K562 (cell line): ENCODE measurements around the gene MGAT4C. TPM values are rescaled to one million over a fixed set of nuclear protein-coding genes. Genes with fewer than 3 reads are reported as not detected.

Experiments used
- ATAC-seq: fragments of 200-7000 bp; cut with Tn5 transposase; 3 replicates; pipeline ENCODE4 v1.9.1; 2020; ENCODE audit warnings: moderate library complexity
- BruUV-seq: library from RNA; stranded (reverse); fragments of 400-500 nt; replicated peaks from 2 replicates; lab custom pipeline; 2021; lab: Mats Ljungman, UMichigan
- CTCF ChIA-PET: fragments of 300-600 bp; formaldehyde crosslinking; extraction: SDS; loops from one replicate; lab custom pipeline; 2021; ENCODE audit warnings: low intra/inter-chr PET ratio; lab: Yijun Ruan, JAX
- POLR2A ChIA-PET: fragments of 300-600, 350-650 bp; sonication (Branson Sonifier 250); formaldehyde crosslinking; extraction: SDS; loops from one replicate; lab custom pipeline; 2021; ENCODE audit warnings: antibody characterized with exemption, inconsistent platforms; lab: Yijun Ruan, JAX
- DNase-seq, 4 experiments: peaks; one replicate each; pipeline versions ENCODE4 v3.0.0 to v3.0.0-alpha.2; 2011 to 2018; ENCODE audit warnings: low spot score in 3 of 4, mixed read lengths in 3 of 4; ENCODE audit errors: extremely low read depth in 1 of 4
- FAIRE-seq: peaks from 2 replicates; lab custom pipeline; 2011; peaks lifted over from hg19 to GRCh38; lab: Jason Lieb, UNC
- H2AFZ ChIP-seq: 2 replicates; pipeline ENCODE4 v1.6.0; 2011; ENCODE audit warnings: low read depth, low read length, control low read depth, inconsistent platforms
- H3K27ac ChIP-seq: fragments of 200-600 bp; 3 replicates; pipeline ENCODE4 v1.8.0; 2011; ENCODE audit warnings: low read depth, mild to moderate bottlenecking, control low read depth, inconsistent platforms, low read length, moderate library complexity, mixed read lengths; ENCODE audit errors: extremely low read depth
- H3K27me3 ChIP-seq, 2 experiments: fragments of 300-600 bp in 1 of 2; 2 replicates in 1 of 2; 3 replicates in 1 of 2; pipeline versions ENCODE4 v1.6.0 to v1.8.0; 2011; ENCODE audit warnings: inconsistent platforms in 2 of 2, low read length in 2 of 2, mild to moderate bottlenecking in 1 of 2, mixed read lengths in 1 of 2, moderate library complexity in 1 of 2; ENCODE audit not compliant: control insufficient read depth in 2 of 2, insufficient read depth in 2 of 2
- H3K36me3 ChIP-seq: fragments of 300-600 bp; 3 replicates; pipeline ENCODE4 v1.8.0; 2011; ENCODE audit warnings: mild to moderate bottlenecking, low read length, inconsistent platforms; ENCODE audit not compliant: control insufficient read depth, insufficient read depth
- H3K4me1 ChIP-seq, 2 experiments: fragments of 200-600 bp in 1 of 2; replicated peaks in 1 of 2; 2 replicates in 1 of 2; 3 replicates in 1 of 2; pipeline versions ENCODE4 v1.5.1 to v1.8.0; 2011; ENCODE audit warnings: inconsistent platforms in 2 of 2, low read length in 2 of 2, mild to moderate bottlenecking in 1 of 2, mixed read lengths in 1 of 2, moderate library complexity in 1 of 2; ENCODE audit not compliant: control insufficient read depth in 2 of 2, insufficient read depth in 2 of 2
- H3K4me2 ChIP-seq: 2 replicates; pipeline ENCODE4 v1.6.1; 2011; ENCODE audit warnings: low read length, control low read depth, inconsistent platforms, mixed read lengths; ENCODE audit not compliant: insufficient read depth
- H3K4me3 ChIP-seq: fragments of 200-600 bp; sonication (generic), shearing (Covaris generic); 2 replicates; pipeline ENCODE4 v1.5.1; 2016; ENCODE audit warnings: control low read depth, inconsistent platforms
- H3K79me2 ChIP-seq: fragments of 200-600 bp; 3 replicates; pipeline ENCODE4 v1.8.0; 2011; ENCODE audit warnings: low read length, inconsistent platforms; ENCODE audit not compliant: control insufficient read depth, insufficient read depth
- H3K9ac ChIP-seq, 2 experiments: 2 replicates each; pipeline versions ENCODE4 v1.6.0 to v1.6.1; 2011; ENCODE audit warnings: low read depth in 2 of 2, low read length in 2 of 2, control low read depth in 1 of 2, inconsistent platforms in 1 of 2, mild to moderate bottlenecking in 1 of 2, mixed read lengths in 1 of 2; ENCODE audit not compliant: insufficient read depth in 1 of 2
- H3K9me1 ChIP-seq: one replicate; pipeline ENCODE4 v1.6.0; 2011; ENCODE audit warnings: inconsistent platforms, mild to moderate bottlenecking, low read length, moderate library complexity; ENCODE audit not compliant: control insufficient read depth, insufficient read depth
- H3K9me3 ChIP-seq: replicated peaks from 2 replicates; pipeline ENCODE4 v1.5.1; 2011; ENCODE audit warnings: low read depth, low read length, inconsistent platforms; ENCODE audit not compliant: control insufficient read depth, insufficient read depth
- H4K20me1 ChIP-seq: replicated peaks from 2 replicates; pipeline ENCODE4 v1.6.1; 2011; ENCODE audit warnings: low read length, inconsistent platforms, mixed read lengths; ENCODE audit not compliant: control insufficient read depth, insufficient read depth
- ILF3 ChIP-seq: fragments of 450-650 bp; IDR thresholded peaks from 2 replicates; pipeline ENCODE4 v1.6.1; 2018; ENCODE audit warnings: antibody characterized with exemption, mild to moderate bottlenecking, moderate library complexity, borderline replicate concordance
- MAFF ChIP-seq: IDR thresholded peaks from 2 replicates; pipeline ENCODE4 v1.6.1; 2012; ENCODE audit warnings: low read length, improper control_type of control experiment
- MAFG ChIP-seq: fragments of 450-650 bp; conservative IDR thresholded peaks from 2 replicates; pipeline ENCODE4 v1.6.1; 2016; ENCODE audit warnings: missing genetic modification characterization, missing compliant biosample characterization
- MAFK ChIP-seq: IDR thresholded peaks from 2 replicates; pipeline ENCODE4 v1.6.1; 2011; ENCODE audit warnings: low read length, improper control_type of control experiment
- NUFIP1 ChIP-seq: fragments of 450-650 bp; IDR thresholded peaks from 2 replicates; pipeline ENCODE4 v1.6.1; 2018; ENCODE audit not compliant: partially characterized antibody
- ZBTB49 ChIP-seq: sonication (generic); formaldehyde crosslinking; IDR thresholded peaks from 2 replicates; pipeline ENCODE4 v1.8.0; 2022; ENCODE audit warnings: missing genetic modification reagents, mild to moderate bottlenecking, borderline replicate concordance
- ZNF316 ChIP-seq: fragments of 450-650 bp; IDR thresholded peaks from 2 replicates; pipeline ENCODE4 v1.6.1; 2016
- WGBS: fragments of 100-300 bp; shearing (Covaris generic); methylation state at CpG from one replicate; pipeline ENCODE4 v1.1.6; 2016; ENCODE audit warnings: low coverage, mixed read lengths; ENCODE audit not compliant: insufficient coverage; ENCODE audit errors: missing lambda C conversion rate; 5-methylcytosine and 5-hydroxymethylcytosine counted together
- in situ Hi-C: fragments of 300-500 bp; cut with MboI; formaldehyde crosslinking; loops from 4 replicates; pipeline ENCODE4 v1.15.0; 2018; ENCODE audit warnings: inconsistent platforms, mixed read lengths
- intact Hi-C: fragments of 100-400 bp; cut with micrococcal nuclease; formaldehyde crosslinking; loops from 2 replicates; pipeline ENCODE4 v1.14.2; 2022
- polyA plus RNA-seq, 8 experiments: library from polyadenylated mRNA; depleted of rRNA in 4 of 8; stranded (reverse) in 5 of 8; unstranded in 3 of 8; fragments of >200 nt; fragmentation: Nextera tagmentation in 2 of 8; fragmentation: Illumina TruSeq in 1 of 8; extraction: Ambion mirVana in 2 of 8; extraction: Trizol in 1 of 8; gene quantifications; 2 replicates each; pipeline versions ENCODE4 v1.2.1 to v1.2.3, GENCODE V29; 2011 to 2014; ENCODE audit warnings: inconsistent platforms in 1 of 8, missing spikeins in 1 of 8
- total RNA-seq, 7 experiments: library from RNA; depleted of rRNA in 6 of 7; stranded (reverse); fragments of >200 nt in 6 of 7; fragmentation: Illumina TruSeq in 2 of 7; extraction: Trizol in 2 of 7; gene quantifications; 2 replicates each; pipeline versions ENCODE4 v1.2.1 to v1.2.3, GENCODE V29; 2011 to 2021; ENCODE audit warnings: low replicate concordance in 1 of 7

The MGAT4C gene
- total and polyA plus RNA-seq, 9 of the 15 experiments (the other 6 are each of a cell fraction or from before 2014, with no cell fraction given), result not detected

- H3K4me1 ChIP-seq, result no peaks in the 10 kb centered on the region
- no peak for TF ChIP-seq NUFIP1
- no peak overlapping the region for H3K4me3 ChIP-seq
- no peaks in the 10 kb centered on the region for H4K20me1 ChIP-seq
- H3K9ac ChIP-seq, result no peak overlapping the region
- H3K27me3 ChIP-seq, result no peaks in the 10 kb centered on the region
- H3K9me3 ChIP-seq, result no peaks in the 10 kb centered on the region; the same call in 1 of the 2 replicates
- POLR2A ChIA-PET, result no interaction called here
- no peak overlapping the region for H2AFZ ChIP-seq
- BruUV-seq, result no TSS peak
- H3K79me2 ChIP-seq, result no peaks in the 10 kb centered on the region
- 0% methylated on average over 2 of the region's 2 CpGs for WGBS
- CTCF ChIA-PET, result no interaction called here
- no peak for DNase-seq
- H3K36me3 ChIP-seq, result no peaks in the 10 kb centered on the region
- FAIRE-seq, result no peak
- no peak overlapping the region for H3K4me2 ChIP-seq
- ATAC-seq, result no peak
- intact Hi-C loops (no loop called here), in situ Hi-C loops (no loop called here)
- H3K9me1 ChIP-seq, result no peaks in the 10 kb centered on the region
- no peak overlapping the region for H3K27ac ChIP-seq
Observed at GRCh38 chr12:86241600-86241999, 14.6 kb downstream of the MGAT4C start.

GRCh38 chr12:86234316-86234855 lies 21.8 kb downstream of the MGAT4C start:
- CTCF ChIA-PET, result no interaction called here
- 0% methylated on average over 2 of the region's 2 CpGs for WGBS

More at GRCh38 chr12:86234316-86234855, 21.8 kb downstream of the MGAT4C start:
- Histone ChIP-seq H3K79me2 (no peaks in the 10 kb centered on the region), H3K4me1 (no peaks in the 10 kb centered on the region), H3K9me3 (no peaks in the 10 kb centered on the region), H3K9me1 (no peaks in the 10 kb centered on the region), H3K4me2 (no peak overlapping the region), H3K4me3 (no peak overlapping the region), H3K27me3 (no peaks in the 10 kb centered on the region), H3K9ac (no peak overlapping the region), H2AFZ (no peak overlapping the region), H3K36me3 (no peaks in the 10 kb centered on the region), H4K20me1 (no peaks in the 10 kb centered on the region), H3K27ac (no peak overlapping the region)
- POLR2A ChIA-PET, result no interaction called here
- no TSS peak for BruUV-seq
- FAIRE-seq (no peak), ATAC-seq (no peak), DNase-seq (no peak)
- TF ChIP-seq ZBTB49 (CRISPR knock-in tag) (no peak), ILF3 (no peak), MAFF (0 out of 2 replicates have a peak, but pooled peaks have one; percentile 36), ZNF316 (peak; percentile 32; the same call in 1 of the 2 replicates), MAFK (peak; percentile 27; the same call in 1 of the 2 replicates), MAFG (peak; percentile 38; the same call in 1 of the 2 replicates)
- intact Hi-C loops (no loop called here), in situ Hi-C loops (no loop called here)
